GOT3 (cell line): ENCODE data around the gene RARS2.
A peak's percentile ranks its signal among the peaks of the same experiment; 100 is the strongest.
"Not testable (repeated sequence)": the region's sequence is repeated elsewhere in the genome, so short reads cannot be mapped to it uniquely, and the experiment has no call there.

Experiments
- DNase-seq: peaks from one replicate; lab custom pipeline; 2025; ENCODE audit warnings: mixed read lengths; lab: John Stamatoyannopoulos, UW

Gene RARS2

GRCh38 chr6:87589693-87590416 lies at the start of gene RARS2, which contains the start of gene ORC3:
Gene RARS2, minus strand, starts transcription at chr6:87589987. Its CDS starts 30 bp downstream, at chr6:87589957.
Gene ORC3, plus strand, starts transcription at chr6:87590135. Its CDS starts 34 bp downstream, at chr6:87590169.
- peak; percentile 85 for DNase-seq

- DNase-seq = no peak
Measured at GRCh38 chr6:87639373-87639772, 49.6 kb upstream of the RARS2 start.

- DNase-seq = no peak
Measured at GRCh38 chr6:87637106-87637505, 47.3 kb upstream of the RARS2 start.

- no peak for DNase-seq
Measured at GRCh38 chr6:87636315-87636714, 46.5 kb upstream of the RARS2 start.

- no peak for DNase-seq
Measured at GRCh38 chr6:87633851-87634250, 44.1 kb upstream of the RARS2 start.

- no peak for DNase-seq
Measured at GRCh38 chr6:87630746-87631145, 41.0 kb upstream of the RARS2 start.

- no peak for DNase-seq
Measured at GRCh38 chr6:87628881-87629280, 39.1 kb upstream of the RARS2 start.

GRCh38 chr6:87628424-87628823 lies 38.6 kb upstream of the RARS2 start:
- no peak for DNase-seq

- no peak for DNase-seq
Measured at GRCh38 chr6:87623248-87623647, 33.5 kb upstream of the RARS2 start.

- no peak for DNase-seq
Measured at GRCh38 chr6:87618531-87618930, 28.7 kb upstream of the RARS2 start.

- no peak for DNase-seq
Measured at GRCh38 chr6:87617405-87617804, 27.6 kb upstream of the RARS2 start.

GRCh38 chr6:87613018-87613417 lies 23.2 kb upstream of the RARS2 start:
- DNase-seq = not testable (repeated sequence)

GRCh38 chr6:87608802-87609201 lies 19.0 kb upstream of the RARS2 start:
- DNase-seq = no peak

GRCh38 chr6:87606199-87606598 lies 16.4 kb upstream of the RARS2 start:
- DNase-seq = no peak

- DNase-seq = no peak
Measured at GRCh38 chr6:87600576-87600975, 10.8 kb upstream of the RARS2 start.

- DNase-seq = no peak
Measured at GRCh38 chr6:87590990-87591389, 1.2 kb upstream of the RARS2 start.

GRCh38 chr6:87590417-87590880 lies 662 bp upstream of the RARS2 start:
- DNase-seq = no peak

- DNase-seq = no peak
Measured at GRCh38 chr6:87588756-87589407, 905 bp downstream of the RARS2 start.

GRCh38 chr6:87586371-87587077 lies 3.3 kb downstream of the RARS2 start:
- no peak for DNase-seq

GRCh38 chr6:87583822-87584221 lies 6.0 kb downstream of the RARS2 start:
- DNase-seq = no peak

- DNase-seq = no peak
Measured at GRCh38 chr6:87575423-87575822, 14.4 kb downstream of the RARS2 start.

- DNase-seq = no peak
Measured at GRCh38 chr6:87574237-87574804, 15.5 kb downstream of the RARS2 start.
